HG02973 (cell line): Measurements from ENCODE around the gene COG8.
"Not testable (repeated sequence)": the region's sequence is repeated elsewhere in the genome, so short reads cannot be mapped to it uniquely, and the experiment has no call there.

ENCODE experiments used
- ATAC-seq: cut with Tn5 transposase; IDR thresholded peaks from one replicate; pipeline ENCODE4 v1.9.1; 2021; ENCODE audit warnings: moderate library complexity; ENCODE audit not compliant: unreplicated experiment

Gene COG8

GRCh38 chr16:69319826-69320739 lies 19.3 kb downstream of the COG8 start:
- no peak for ATAC-seq

GRCh38 chr16:69319381-69319780 lies 20.0 kb downstream of the COG8 start:
- no peak for ATAC-seq

GRCh38 chr16:69318911-69319289 lies 20.5 kb downstream of the COG8 start:
- no peak for ATAC-seq

- no peak for ATAC-seq
These were observed 21.0 kb downstream of the COG8 start for GRCh38 chr16:69318177-69318910.

GRCh38 chr16:69316595-69317034 lies 22.7 kb downstream of the COG8 start:
- ATAC-seq, result no peak

- no peak for ATAC-seq
These were observed 23.7 kb downstream of the COG8 start for GRCh38 chr16:69315486-69316311.

DNA sequence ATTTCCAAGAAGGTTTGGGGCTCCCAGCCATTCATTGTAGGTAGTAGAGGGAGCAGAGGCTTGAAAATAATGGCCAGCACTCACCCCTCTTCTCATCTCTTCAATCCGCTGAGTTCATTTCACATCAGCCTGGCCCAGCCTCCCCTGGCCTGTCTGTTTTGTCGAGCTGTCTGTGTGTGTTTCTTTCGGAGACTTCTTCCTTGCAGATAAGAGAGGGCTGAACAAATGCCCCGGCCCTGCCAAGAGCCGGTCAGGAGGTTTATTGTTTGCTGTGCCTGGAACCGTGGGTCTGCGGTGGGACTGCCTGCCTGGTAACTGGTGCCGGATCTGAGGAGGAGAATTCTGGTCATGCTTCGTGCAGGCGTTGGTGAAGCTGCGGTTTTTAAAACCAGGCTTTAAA lies 24.8 kb downstream of the COG8 start:
- ATAC-seq, result no peak

DNA sequence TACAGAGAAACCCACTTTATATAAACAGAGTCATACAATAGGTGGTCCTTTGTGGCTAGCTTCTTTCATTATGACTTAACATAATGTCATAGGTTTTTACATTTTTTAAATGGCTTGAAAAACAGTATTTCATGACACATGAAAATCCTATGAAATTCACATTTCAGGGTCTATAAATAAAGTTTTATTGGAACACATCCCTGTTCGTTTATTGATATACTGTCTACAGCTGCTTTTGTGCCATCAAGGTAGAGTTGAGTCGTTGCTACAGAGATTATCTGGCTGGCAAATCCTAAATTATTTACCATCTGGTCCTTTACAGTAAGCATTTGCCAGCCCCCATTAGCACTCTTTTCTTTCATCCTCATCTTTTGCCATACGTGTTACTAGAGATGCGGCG lies 25.9 kb downstream of the COG8 start:
- no peak for ATAC-seq

DNA sequence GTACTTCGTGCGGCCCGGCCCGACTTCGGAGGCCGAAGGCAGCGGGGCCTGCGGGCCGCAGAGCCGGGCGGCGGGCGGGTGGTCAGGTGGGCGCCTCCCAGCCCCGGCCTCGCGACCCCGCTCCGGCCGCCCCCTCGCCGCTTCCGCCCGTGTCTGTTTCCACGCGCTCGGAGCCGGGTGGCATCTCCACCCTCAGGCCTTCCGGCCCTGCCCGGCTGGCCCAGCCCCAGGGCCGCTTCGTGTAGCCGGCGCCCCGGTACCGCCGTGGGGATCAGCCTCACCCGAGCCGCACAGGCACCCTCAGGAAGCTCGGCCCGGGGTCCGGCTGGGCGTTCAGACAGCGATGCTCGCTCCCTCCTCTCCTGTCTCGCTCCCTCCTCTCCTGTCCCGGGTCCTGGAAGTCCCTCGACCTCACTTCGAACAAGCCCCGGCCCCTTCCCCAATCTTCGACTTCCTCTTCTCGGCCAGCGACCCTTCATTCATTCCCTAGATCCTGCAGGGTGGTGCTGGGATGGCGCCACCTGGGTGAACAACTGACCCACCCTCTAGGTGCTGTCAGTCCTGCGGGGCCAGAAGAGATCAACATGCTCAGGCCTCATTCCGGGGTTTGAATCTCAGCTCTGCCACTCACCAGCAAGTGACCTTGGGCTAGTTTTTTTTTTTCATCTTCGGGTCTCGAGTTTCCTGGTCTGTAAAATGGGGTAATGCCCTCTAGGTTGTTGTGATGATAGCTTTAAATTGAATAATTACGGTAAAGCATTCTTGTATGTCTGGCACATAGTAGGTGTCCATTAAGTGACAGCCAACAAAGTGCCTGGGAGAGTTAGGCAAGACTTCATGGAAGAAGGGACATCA lies 27.6 kb downstream of the COG8 start:
- peak; percentile 32 for ATAC-seq

DNA sequence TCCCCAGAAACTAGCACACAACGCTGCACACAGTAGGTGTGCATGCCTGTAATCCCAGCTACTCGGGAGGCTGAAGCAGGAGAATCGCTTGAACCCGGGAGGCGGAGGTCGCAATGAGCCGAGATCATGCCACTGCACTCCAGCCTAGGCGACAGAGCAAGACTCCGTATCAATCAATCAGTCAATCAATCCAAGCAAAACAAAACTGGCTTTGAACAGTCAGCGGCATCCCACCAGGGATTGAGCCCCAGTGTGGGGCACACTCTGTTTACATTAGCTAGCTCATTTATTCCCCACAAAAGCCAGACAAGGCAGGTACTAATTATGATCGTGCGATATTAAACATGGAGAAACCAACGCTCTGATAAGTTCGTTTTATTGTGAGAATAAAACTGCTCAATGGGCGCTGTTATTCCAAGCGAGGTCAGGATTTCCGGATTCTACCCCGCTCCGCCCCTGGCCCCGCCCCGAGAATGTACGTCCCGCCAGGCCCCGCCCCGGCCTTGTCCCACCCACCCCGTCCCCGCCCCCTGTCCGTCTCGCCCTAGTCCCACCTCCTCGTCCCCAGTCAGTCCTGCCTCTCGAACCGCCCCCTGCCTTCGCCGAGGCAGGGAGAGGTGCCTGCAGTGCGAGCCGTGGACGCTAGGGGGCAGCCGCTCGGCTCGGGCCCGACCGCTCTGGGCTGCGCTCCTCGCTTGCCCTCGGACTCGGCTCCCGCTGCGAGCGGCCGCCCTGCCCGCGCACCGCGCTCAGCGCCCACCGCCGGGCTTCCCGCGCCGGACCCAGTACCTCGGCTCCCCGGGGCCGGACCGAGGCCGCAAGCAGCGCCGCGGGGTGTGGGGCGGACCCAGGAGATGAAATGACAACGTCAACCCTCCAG lies 28.5 kb downstream of the COG8 start, which contains the start of gene VPS4A:
Gene VPS4A (plus strand): TSS at position 698 of the 880 bp plus-strand sequence. CDS start 162 bp downstream, at position 860.
- peak; percentile 90 for ATAC-seq

GRCh38 chr16:69309316-69309715 lies 30.0 kb downstream of the COG8 start:
- no peak for ATAC-seq

DNA sequence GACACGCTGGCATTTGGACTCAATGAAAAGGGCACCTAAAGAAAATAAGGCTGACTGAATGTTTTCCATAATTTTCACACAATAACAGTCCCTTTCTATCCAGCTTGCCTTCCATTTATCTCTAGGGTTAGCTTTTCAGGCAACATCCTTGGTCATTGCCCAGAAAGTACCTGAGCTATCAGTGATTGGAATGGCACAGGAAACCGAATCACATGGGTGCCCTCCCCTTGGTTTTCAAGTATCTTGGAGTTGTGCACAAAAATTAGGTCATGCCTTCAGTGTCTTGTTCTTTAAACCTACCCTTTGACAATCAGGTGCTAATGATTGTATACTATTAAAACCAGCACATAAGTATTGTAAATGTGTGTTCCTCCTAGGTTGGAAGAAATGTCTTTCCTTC lies 31.5 kb downstream of the COG8 start:
- no peak for ATAC-seq

DNA sequence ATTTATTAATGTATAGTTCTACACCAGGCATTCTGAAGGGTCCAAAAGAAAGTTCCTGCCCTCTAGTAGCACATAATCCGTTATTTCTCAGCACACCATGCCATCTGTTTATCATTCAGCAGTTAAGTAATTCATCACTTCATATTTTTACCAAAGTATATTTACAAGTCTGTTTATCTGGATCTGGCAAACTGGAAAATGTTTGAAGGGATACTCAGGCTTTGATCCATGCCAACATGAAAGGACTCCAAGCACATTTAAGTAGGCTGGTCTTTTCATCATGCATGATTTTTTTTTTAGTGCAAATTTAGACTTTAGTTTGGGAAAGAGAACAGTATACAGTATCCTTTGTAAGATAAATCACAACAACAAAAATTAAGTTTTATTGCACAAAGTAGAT lies 32.3 kb downstream of the COG8 start:
- no peak for ATAC-seq

DNA sequence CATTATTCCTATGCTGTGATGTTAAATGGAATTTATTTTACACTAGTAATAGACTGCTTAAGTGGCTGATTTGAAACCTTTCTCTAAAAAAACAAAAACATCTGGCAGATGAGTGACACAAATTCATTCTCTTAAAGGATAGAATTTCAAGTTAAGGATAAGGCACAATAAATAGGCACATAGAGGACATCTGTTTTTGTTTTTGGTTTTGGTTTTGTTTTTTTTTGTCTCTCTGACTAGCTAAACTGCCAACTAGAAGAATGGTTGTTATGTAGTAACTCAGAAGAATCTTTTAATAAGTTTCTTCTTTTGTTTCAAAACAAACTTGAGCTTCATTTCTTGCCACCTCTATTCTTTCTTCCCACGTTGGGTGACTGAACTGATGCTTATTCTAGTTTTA lies 33.3 kb downstream of the COG8 start:
- ATAC-seq, result no peak

GRCh38 chr16:69302301-69302700 lies 37.1 kb downstream of the COG8 start:
- ATAC-seq, result no peak

DNA sequence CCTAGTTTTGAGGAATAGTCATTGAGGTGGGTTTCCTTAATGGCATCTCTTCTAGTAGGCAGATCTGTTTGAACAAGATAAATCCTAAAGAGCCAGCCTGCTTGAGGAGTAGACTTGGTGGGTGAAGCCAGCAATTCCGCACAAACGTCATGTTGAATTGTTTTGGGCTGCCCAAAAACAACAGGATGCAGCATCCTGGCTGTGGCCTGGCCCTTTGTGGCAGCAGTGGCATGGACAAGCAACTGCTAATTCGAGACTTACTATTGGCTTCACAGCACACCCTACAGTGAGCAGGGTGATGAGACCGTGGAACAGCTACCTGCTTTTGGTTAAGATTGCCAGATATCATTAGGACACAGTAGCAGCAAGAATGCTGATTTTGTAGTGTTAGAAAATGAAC lies 37.5 kb downstream of the COG8 start:
- ATAC-seq, result no peak

DNA sequence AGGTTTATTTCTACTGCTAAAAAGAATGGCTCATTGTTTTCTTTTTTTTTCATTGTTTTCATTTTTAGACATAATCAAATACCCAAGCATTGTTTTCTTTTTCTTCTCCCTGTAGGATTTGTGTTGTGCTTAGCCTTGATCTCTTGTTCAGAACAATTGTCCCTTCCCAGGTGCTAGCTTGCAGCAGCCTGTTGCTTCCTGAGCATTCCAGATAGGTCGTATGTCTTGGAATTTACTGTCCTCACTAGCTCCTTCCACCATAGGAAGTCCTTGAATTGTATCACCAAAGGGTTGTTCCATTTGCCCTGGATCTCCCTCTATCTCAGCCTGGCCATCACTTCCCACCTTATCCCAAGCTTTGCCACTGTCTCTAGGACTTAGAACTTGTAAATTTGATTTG lies 38.2 kb downstream of the COG8 start:
- ATAC-seq, result no peak

GRCh38 chr16:69298261-69298660 lies 41.1 kb downstream of the COG8 start:
- ATAC-seq, result no peak

DNA sequence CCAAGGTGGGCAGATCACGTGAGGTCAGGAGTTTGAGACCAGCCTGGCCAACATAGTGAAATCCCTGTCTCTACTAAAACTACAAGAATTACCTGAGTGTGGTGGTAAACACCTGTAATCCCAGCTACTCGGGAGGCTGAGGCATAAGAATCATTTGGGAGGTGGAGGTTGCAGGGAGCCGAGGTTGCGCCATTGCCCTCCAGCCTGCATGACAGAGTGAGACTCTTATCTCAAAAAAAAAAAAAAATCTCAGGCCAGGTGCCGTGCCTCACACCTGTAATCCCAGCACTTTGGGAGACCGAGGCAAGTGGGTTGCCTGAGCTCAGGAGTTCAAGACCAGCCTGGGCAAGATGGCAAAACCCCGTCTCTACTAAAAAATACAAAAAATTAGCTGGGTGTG lies 42.6 kb downstream of the COG8 start:
- ATAC-seq, result not testable (repeated sequence)
